Heart right ventricle (tissue), 16 donors: ENCODE data around the gene NHLRC4. TPM values are rescaled to one million over a fixed set of nuclear protein-coding genes. Genes with fewer than 3 reads are reported as not detected.

Source experiments
- ATAC-seq, 8 donors: fragments of 200-7000 bp; cut with Tn5 transposase; one replicate each; pipeline ENCODE4 v1.9.1; 2020; ENCODE audit warnings: mild to moderate bottlenecking in 8 of 8, moderate library complexity in 8 of 8, moderate number of reproducible peaks in 1 of 8
- DNase-seq, 2 donors: peaks; one replicate each; pipeline ENCODE4 v3.0.0-alpha.2; 2020
- H3K27ac ChIP-seq, 10 donors: fragments of 200-600 bp; sonication (generic) in 2 of 10; one replicate each; pipeline versions ENCODE4 v1.5.0 to v1.8.0; 2020 to 2022; ENCODE audit warnings: mild to moderate bottlenecking in 3 of 10
- H3K27me3 ChIP-seq, 7 donors: fragments of 200-600 bp; one replicate each; pipeline ENCODE4 v1.8.0; 2021 to 2022; ENCODE audit warnings: mild to moderate bottlenecking in 2 of 7
- H3K36me3 ChIP-seq, 9 donors: fragments of 200-600 bp; sonication (generic) in 1 of 9; one replicate each; pipeline versions ENCODE4 v1.5.0 to v1.8.0; 2020 to 2022; ENCODE audit warnings: mild to moderate bottlenecking in 2 of 9
- H3K4me1 ChIP-seq, 9 donors: fragments of 200-600 bp; sonication (generic) in 1 of 9; one replicate each; pipeline versions ENCODE4 v1.5.0 to v1.8.0; 2020 to 2022; ENCODE audit warnings: mild to moderate bottlenecking in 4 of 9
- H3K4me3 ChIP-seq, 10 donors: fragments of 200-600 bp; sonication (generic) in 2 of 10; one replicate each; pipeline versions ENCODE4 v1.5.0 to v1.8.0; 2020 to 2022; ENCODE audit warnings: mild to moderate bottlenecking in 7 of 10, moderate library complexity in 2 of 10
- H3K9me3 ChIP-seq, 11 donors: fragments of 200-600 bp in 10 of 11; sonication (generic) in 2 of 11; one replicate each; pipeline versions ENCODE4 v1.5.0 to v1.8.0; 2013 to 2022; ENCODE audit warnings: mild to moderate bottlenecking in 2 of 11, control low read depth in 1 of 11, moderate library complexity in 1 of 11
- CTCF ChIP-seq, 9 donors: fragments of 200-600 bp; sonication (generic) in 2 of 9; IDR thresholded peaks; one replicate each; pipeline versions ENCODE4 v1.5.0 to v1.8.0; 2021 to 2022; ENCODE audit warnings: antibody characterized with exemption in 9 of 9, mild to moderate bottlenecking in 5 of 9, moderate library complexity in 1 of 9
- WGBS, 2 donors: extraction: QIAGEN DNeasy Blood & Tissue Kit; methylation state at CpG; one replicate each; pipeline ENCODE4 v1.1.7; 2013; ENCODE audit warnings: inconsistent platforms in 1 of 2; 5-methylcytosine and 5-hydroxymethylcytosine counted together
- intact Hi-C, 10 donors: fragments of 100-400 bp; cut with DNase I; formaldehyde crosslinking; loops; one replicate each; pipeline versions ENCODE4 v1.11.1 to v1.14.2; 2022
- polyA plus RNA-seq, 2 donors: library from polyadenylated mRNA; stranded (reverse); fragments of 200-250 nt; gene quantifications; one replicate each; pipeline ENCODE4 v1.2.3, GENCODE V29; 2013
- total RNA-seq, 10 donors: library from RNA; stranded (reverse); fragmentation: NEBNext Ultra II Directional in 3 of 10; extraction: Animal tissue kit (Norgen Biotek cat#: 25700) in 3 of 10; gene quantifications; one replicate each; pipeline versions ENCODE4 v1.2.1 to v1.2.4, GENCODE V29; 2021 to 2023
- donor health status: Arrhythmogenic right ventricular cardiomyopathy.
- donor health status: ischemic (EF 13 %, LVEDD 7.1; RV severe dilation, severe dysfunction).
- donor health status: healthy with polysubstance abuse.
- donor health status: DM: no; HTN: yes; CAD: no.
- donor health status: DM: no; HTN: no; CAD: no.
- donor health status: ischemic (EF 25% LVEDD 6.9; RV normal size, moderate dysfunction).
- donor health status: ischemic (EF 25% LVEDD 5.7; RV mildly dilated, moderate dysfunction).
- donor health status: healthy.
- donor health status: DM: yes; HTN: yes; CAD: no.
- donor health status: Ischemic cardiomyopathy.
- donor health status: ischemic (EF 35%, LVEDD 5.7; RV mildly dilated, moderate dysfunction).
- donor health status: nonischemic (EF 11% LVEDD 7.7; RV severe dilation, severe dysfunction).
- donor health status: DM: yes; HTN: yes; CAD: no.
- donor health status: PGD.
- donor health status: ischemic (EF 29% LVEDD 5.4; RV normal size, mild dysfunction).
- donor health status: nonischemic (EF 23%, LVEDD 6.1; RV moderate dilation, normal function).

NHLRC4 gene
- total and polyA plus RNA-seq, 12 donors = 0.12 to 0.75 (median 0.54) TPM; not detected in 2

GRCh38 chr16:529012-529575, 37.7 kb upstream of the NHLRC4 start:
- TF ChIP-seq CTCF (IDR thresholded peaks at IDR 0.05) = no peak
- DNase-seq (no peak), ATAC-seq (no peak)
- intact Hi-C loops = loop anchor here in 2 of 10 donors (5.0 kb wide), 2 partner anchors 38 to 102 kb away; partner anchors contain the start of genes NHLRC4 (in 1 of the 2), PIGQ (in 1 of the 2) and RAB11FIP3 (in 1 of the 2)
- Histone ChIP-seq H3K27ac (peak overlapping the region; percentile 32 to 99 (median 86)), H3K27me3 (no peaks in the 10 kb centered on the region), H3K36me3 (peaks cover 0 to 6% (median 0%) of the 10 kb centered on the region in 9 donors), H3K4me3 (peak overlapping the region in 9 of 10 donors; percentile 64 to 93 (median 78)), H3K4me1 (peaks cover 23 to 71% (median 56%) of the 10 kb centered on the region in 9 donors), H3K9me3 (no peaks in the 10 kb centered on the region)
- 51 to 63% methylated on average over 12 of the region's 12 CpGs for WGBS, 2 donors

DNA sequence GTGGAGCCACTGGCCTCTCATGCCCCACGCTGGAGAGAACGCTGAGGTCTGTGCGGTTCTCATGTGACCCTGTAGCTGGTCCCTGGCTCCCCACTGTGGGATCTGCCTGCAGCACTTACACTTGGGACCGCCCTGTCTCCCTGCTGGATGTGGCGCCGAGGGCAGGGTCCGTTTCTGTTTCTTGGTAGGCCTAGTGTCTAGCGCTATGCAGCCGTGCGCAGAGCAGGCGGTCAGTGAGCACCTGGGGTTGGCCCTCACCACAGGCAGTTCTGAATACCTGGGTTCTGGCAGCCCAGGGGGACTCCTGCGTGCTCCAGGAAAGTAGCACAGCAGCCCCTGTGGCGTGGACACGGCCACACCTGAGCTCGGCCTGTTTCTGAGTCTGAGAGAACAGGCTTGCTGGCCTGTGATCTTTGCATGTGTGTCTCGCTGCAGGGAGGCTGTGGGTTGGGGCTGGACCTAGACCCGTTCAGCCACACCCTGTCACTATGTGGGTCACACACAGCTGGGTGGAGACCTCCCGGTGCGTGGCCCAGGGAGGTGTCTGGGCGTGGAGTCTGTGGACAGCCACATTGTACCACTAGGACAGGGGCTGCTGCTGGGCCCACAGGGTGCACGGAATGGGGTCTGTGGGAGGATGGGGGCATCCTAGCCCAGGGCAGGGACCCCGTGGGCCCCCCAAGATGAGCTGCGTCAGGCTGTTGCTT, 36.5 kb upstream of the NHLRC4 start:
- no peak for TF ChIP-seq CTCF (IDR thresholded peaks at IDR 0.05)
- intact Hi-C loops = no loop called here
- Histone ChIP-seq H3K36me3 (peaks cover 0 to 6% (median 0%) of the 10 kb centered on the region in 9 donors), H3K4me3 (no peak overlapping the region), H3K4me1 (peaks cover 26 to 75% (median 53%) of the 10 kb centered on the region in 9 donors), H3K27me3 (no peaks in the 10 kb centered on the region), H3K9me3 (no peaks in the 10 kb centered on the region), H3K27ac (peak overlapping the region in 3 of 10 donors; percentile 17 to 90 (median 89))
- WGBS, 2 donors = 89 to 92% methylated on average over 23 of the region's 23 CpGs
- ATAC-seq = no peak
- no peak for DNase-seq

DNA sequence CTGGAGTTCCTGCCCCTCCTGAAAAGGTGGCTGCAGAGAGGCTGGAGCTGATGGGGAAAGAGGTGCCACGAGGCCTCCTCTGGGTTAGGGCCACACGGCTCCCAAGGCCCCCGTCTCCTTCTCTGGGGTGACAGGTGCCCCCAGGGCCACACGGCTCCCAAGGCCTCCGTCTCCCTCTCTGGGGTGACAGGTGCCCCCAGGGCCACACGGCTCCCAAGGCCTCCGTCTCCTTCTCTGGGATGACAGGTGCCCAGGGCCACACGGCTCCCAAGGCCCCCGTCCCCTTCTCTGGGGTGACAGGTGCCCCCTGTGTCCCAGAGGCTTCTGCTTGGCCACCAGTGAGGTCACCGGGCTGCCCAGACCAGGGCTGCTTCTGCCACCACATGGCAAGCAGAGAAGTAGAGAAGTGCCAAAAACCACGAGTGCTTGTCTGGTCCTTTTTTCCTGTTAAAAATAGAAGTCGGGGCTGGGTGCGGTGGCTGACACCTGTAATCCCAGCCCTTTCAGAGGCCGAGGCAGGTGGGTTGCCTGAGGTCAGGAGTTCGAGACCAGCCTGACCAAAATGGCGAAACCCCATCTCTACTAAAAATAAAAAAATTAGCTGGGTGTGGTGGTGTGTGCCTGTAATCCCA, 35.2 kb upstream of the NHLRC4 start:
- Histone ChIP-seq H3K27me3 (no peaks in the 10 kb centered on the region), H3K4me1 (peaks cover 19 to 66% (median 40%) of the 10 kb centered on the region in 9 donors), H3K9me3 (no peaks in the 10 kb centered on the region), H3K36me3 (peaks cover 0 to 7% (median 0%) of the 10 kb centered on the region in 9 donors), H3K4me3 (no peak overlapping the region), H3K27ac (no peak overlapping the region)
- intact Hi-C loops = no loop called here
- TF ChIP-seq CTCF (IDR thresholded peaks at IDR 0.05) = no peak
- ATAC-seq = no peak
- no peak for DNase-seq
- WGBS, 2 donors = 85 to 90% methylated on average over 16 of the region's 16 CpGs

GRCh38 chr16:533391-534123, 33.2 kb upstream of the NHLRC4 start:
- H3K27me3 ChIP-seq = no peaks in the 10 kb centered on the region
- ATAC-seq (no peak), DNase-seq (no peak)
- peaks cover 0 to 26% (median 0%) of the 10 kb centered on the region in 9 donors for H3K36me3 ChIP-seq
- intact Hi-C loops = no loop called here
- H3K4me1 ChIP-seq = peaks cover 11 to 61% (median 32%) of the 10 kb centered on the region in 9 donors
- WGBS, 2 donors = 69 to 74% methylated on average over 30 of the region's 30 CpGs
- H3K27ac ChIP-seq = no peak overlapping the region
- H3K4me3 ChIP-seq = no peak overlapping the region
- TF ChIP-seq CTCF (IDR thresholded peaks at IDR 0.05) = no peak
- no peaks in the 10 kb centered on the region for H3K9me3 ChIP-seq
